ENCODE measurements around the gene COL28A1. TPM values are rescaled to one million over a fixed set of nuclear protein-coding genes. Genes with fewer than 3 reads are reported as not detected.

The COL28A1 gene
- total RNA-seq, 1 donor: 0.36 TPM

- Histone ChIP-seq H3K4me2 (ENCODE audit: insufficient read depth, low read length) (no peak overlapping the region), H2AFZ (ENCODE audit: low read length) (peak overlapping the region; percentile 19), H3K36me3 (ENCODE audit: insufficient read depth, low read length) (no peaks in the 10 kb centered on the region), H3K9me3 (ENCODE audit: low read depth, low read length) (no peaks in the 10 kb centered on the region), H4K20me1 (ENCODE audit: insufficient read depth, low read length) (no peaks in the 10 kb centered on the region), H3K27me3 (ENCODE audit: insufficient read depth, low read length) (no peaks in the 10 kb centered on the region), H3K4me1 (ENCODE audit: insufficient read depth, low read length) (peaks cover 23% of the 10 kb centered on the region), H3K79me2 (ENCODE audit: insufficient read depth, low read length) (no peaks in the 10 kb centered on the region), H3K4me3 (ENCODE audit: insufficient read depth, low read length) (no peak overlapping the region), H3K27ac (ENCODE audit: low read depth, low read length) (peak overlapping the region; percentile 73)
- no peak for DNase-seq (ENCODE audit: insufficient read length, low spot score, missing footprints)
- TF ChIP-seq, protein P1, sequence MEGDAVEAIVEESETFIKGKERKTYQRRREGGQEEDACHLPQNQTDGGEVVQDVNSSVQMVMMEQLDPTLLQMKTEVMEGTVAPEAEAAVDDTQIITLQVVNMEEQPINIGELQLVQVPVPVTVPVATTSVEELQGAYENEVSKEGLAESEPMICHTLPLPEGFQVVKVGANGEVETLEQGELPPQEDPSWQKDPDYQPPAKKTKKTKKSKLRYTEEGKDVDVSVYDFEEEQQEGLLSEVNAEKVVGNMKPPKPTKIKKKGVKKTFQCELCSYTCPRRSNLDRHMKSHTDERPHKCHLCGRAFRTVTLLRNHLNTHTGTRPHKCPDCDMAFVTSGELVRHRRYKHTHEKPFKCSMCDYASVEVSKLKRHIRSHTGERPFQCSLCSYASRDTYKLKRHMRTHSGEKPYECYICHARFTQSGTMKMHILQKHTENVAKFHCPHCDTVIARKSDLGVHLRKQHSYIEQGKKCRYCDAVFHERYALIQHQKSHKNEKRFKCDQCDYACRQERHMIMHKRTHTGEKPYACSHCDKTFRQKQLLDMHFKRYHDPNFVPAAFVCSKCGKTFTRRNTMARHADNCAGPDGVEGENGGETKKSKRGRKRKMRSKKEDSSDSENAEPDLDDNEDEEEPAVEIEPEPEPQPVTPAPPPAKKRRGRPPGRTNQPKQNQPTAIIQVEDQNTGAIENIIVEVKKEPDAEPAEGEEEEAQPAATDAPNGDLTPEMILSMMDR (IDR thresholded peaks at IDR 0.05; ENCODE audit: extremely low read depth, low read depth, low read length): no peak
These were observed 96.1 kb downstream of the COL28A1 start for GRCh38 chr7:7439564-7439963.

GRCh38 chr7:7438851-7439250 is 96.8 kb downstream of the COL28A1 start:
- H3K27me3 ChIP-seq (ENCODE audit: insufficient read depth, low read length): no peaks in the 10 kb centered on the region
- peak overlapping the region; percentile 47 for H3K4me2 ChIP-seq (ENCODE audit: insufficient read depth, low read length)
- no peaks in the 10 kb centered on the region for H3K9me3 ChIP-seq (ENCODE audit: low read depth, low read length)

GRCh38 chr7:7435978-7436377 is 99.7 kb downstream of the COL28A1 start:
- H3K4me3 ChIP-seq (ENCODE audit: insufficient read depth, low read length): no peak overlapping the region
- TF ChIP-seq, protein P1 (IDR thresholded peaks at IDR 0.05; ENCODE audit: extremely low read depth, low read depth, low read length): no peak
- H3K36me3 ChIP-seq (ENCODE audit: insufficient read depth, low read length): no peaks in the 10 kb centered on the region
- no peak overlapping the region for H2AFZ ChIP-seq (ENCODE audit: low read length)
- no peak for DNase-seq (ENCODE audit: insufficient read length, low spot score, missing footprints)
- no peaks in the 10 kb centered on the region for H3K9me3 ChIP-seq (ENCODE audit: low read depth, low read length)
- H3K4me1 ChIP-seq (ENCODE audit: insufficient read depth, low read length): peaks cover 27% of the 10 kb centered on the region
- no peak overlapping the region for H3K27ac ChIP-seq (ENCODE audit: low read depth, low read length)
- no peaks in the 10 kb centered on the region for H4K20me1 ChIP-seq (ENCODE audit: insufficient read depth, low read length)
- H3K27me3 ChIP-seq (ENCODE audit: insufficient read depth, low read length): no peaks in the 10 kb centered on the region
- H3K79me2 ChIP-seq (ENCODE audit: insufficient read depth, low read length): no peaks in the 10 kb centered on the region
- no peak overlapping the region for H3K4me2 ChIP-seq (ENCODE audit: insufficient read depth, low read length)

More at GRCh38 chr7:7438851-7439250, 96.8 kb downstream of the COL28A1 start:
- H3K27ac ChIP-seq (ENCODE audit: low read depth, low read length): peak overlapping the region; percentile 73
- no peaks in the 10 kb centered on the region for H4K20me1 ChIP-seq (ENCODE audit: insufficient read depth, low read length)
- H2AFZ ChIP-seq (ENCODE audit: low read length): peak overlapping the region; percentile 70
- H3K79me2 ChIP-seq (ENCODE audit: insufficient read depth, low read length): no peaks in the 10 kb centered on the region
- DNase-seq (ENCODE audit: insufficient read length, low spot score, missing footprints): peak; percentile 89
- H3K4me1 ChIP-seq (ENCODE audit: insufficient read depth, low read length): peaks cover 30% of the 10 kb centered on the region
- TF ChIP-seq, protein P1 (IDR thresholded peaks at IDR 0.05; ENCODE audit: extremely low read depth, low read depth, low read length): no peak
- no peaks in the 10 kb centered on the region for H3K36me3 ChIP-seq (ENCODE audit: insufficient read depth, low read length)
- no peak overlapping the region for H3K4me3 ChIP-seq (ENCODE audit: insufficient read depth, low read length)

DNA sequence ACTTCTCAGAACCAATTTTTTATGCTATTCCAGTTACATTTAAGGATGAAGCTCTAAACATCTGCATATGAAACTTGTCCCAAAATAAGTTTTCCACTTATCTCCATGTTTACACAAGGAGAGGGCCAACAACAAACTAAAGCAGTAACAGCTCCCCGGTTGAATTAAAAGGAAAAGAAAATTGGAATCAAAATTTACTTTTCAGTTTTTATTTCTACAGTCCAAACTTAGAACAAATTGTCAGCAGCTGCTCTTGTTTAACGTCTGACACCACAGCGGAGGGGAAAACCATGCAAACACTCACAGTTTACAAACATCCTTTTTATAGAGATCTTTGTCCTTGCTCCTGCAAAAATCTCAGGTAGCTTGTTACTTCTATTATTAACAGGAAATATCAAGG is 101.3 kb downstream of the COL28A1 start:
- no peak overlapping the region for H3K4me2 ChIP-seq (ENCODE audit: insufficient read depth, low read length)
- TF ChIP-seq, protein P1 (IDR thresholded peaks at IDR 0.05; ENCODE audit: extremely low read depth, low read depth, low read length): no peak
- H3K9me3 ChIP-seq (ENCODE audit: low read depth, low read length): no peaks in the 10 kb centered on the region
- H3K4me3 ChIP-seq (ENCODE audit: insufficient read depth, low read length): no peak overlapping the region
- no peaks in the 10 kb centered on the region for H4K20me1 ChIP-seq (ENCODE audit: insufficient read depth, low read length)
- peak overlapping the region; percentile 52 for H2AFZ ChIP-seq (ENCODE audit: low read length)
- peaks cover 20% of the 10 kb centered on the region for H3K4me1 ChIP-seq (ENCODE audit: insufficient read depth, low read length)
- H3K27me3 ChIP-seq (ENCODE audit: insufficient read depth, low read length): no peaks in the 10 kb centered on the region
- no peaks in the 10 kb centered on the region for H3K36me3 ChIP-seq (ENCODE audit: insufficient read depth, low read length)
- H3K27ac ChIP-seq (ENCODE audit: low read depth, low read length): no peak overlapping the region
- peak; percentile 13 for DNase-seq (ENCODE audit: insufficient read length, low spot score, missing footprints)
- H3K79me2 ChIP-seq (ENCODE audit: insufficient read depth, low read length): no peaks in the 10 kb centered on the region
